BLaER1 treated with 17β-estradiol and CSF1 and Interleukin-3, amounts not matched to agents 10 nM and 100 nM (cell line): ENCODE data around the gene OR5B21.

Source experiments
- H3K27ac ChIP-seq, 11 experiments: shearing (Covaris generic); formaldehyde crosslinking; 2 replicates each; pipeline ENCODE4 v1.8.1; 2022
- H3K27me3 ChIP-seq, 11 experiments: shearing (Covaris generic); formaldehyde crosslinking; 2 replicates each; pipeline ENCODE4 v1.8.1; 2022
- H3K36me3 ChIP-seq, 11 experiments: shearing (Covaris generic); formaldehyde crosslinking; 2 replicates each; pipeline ENCODE4 v1.8.1; 2022
- H3K4me1 ChIP-seq, 10 experiments: shearing (Covaris generic); formaldehyde crosslinking; 2 replicates each; pipeline ENCODE4 v1.8.1; 2022
- H3K4me2 ChIP-seq, 11 experiments: shearing (Covaris generic); formaldehyde crosslinking; 2 replicates each; pipeline ENCODE4 v1.8.1; 2022
- H3K4me3 ChIP-seq, 10 experiments: shearing (Covaris generic); formaldehyde crosslinking; 2 replicates each; pipeline ENCODE4 v1.8.1; 2022
- H3K9ac ChIP-seq, 11 experiments: shearing (Covaris generic); formaldehyde crosslinking; 2 replicates each; pipeline ENCODE4 v1.8.1; 2022
- H3K9me3 ChIP-seq, 11 experiments: shearing (Covaris generic); formaldehyde crosslinking; replicated peaks in 1 of 11; 2 replicates each; pipeline ENCODE4 v1.8.1; 2022
- H4K20me1 ChIP-seq, 11 experiments: shearing (Covaris generic); formaldehyde crosslinking; 2 replicates each; pipeline ENCODE4 v1.8.1; 2022
- Cebpa-rat ChIP-seq, 11 experiments: shearing (Covaris generic); IDR thresholded peaks; 2 replicates each; pipeline ENCODE4 v1.8.1; 2022

The OR5B21 gene

DNA sequence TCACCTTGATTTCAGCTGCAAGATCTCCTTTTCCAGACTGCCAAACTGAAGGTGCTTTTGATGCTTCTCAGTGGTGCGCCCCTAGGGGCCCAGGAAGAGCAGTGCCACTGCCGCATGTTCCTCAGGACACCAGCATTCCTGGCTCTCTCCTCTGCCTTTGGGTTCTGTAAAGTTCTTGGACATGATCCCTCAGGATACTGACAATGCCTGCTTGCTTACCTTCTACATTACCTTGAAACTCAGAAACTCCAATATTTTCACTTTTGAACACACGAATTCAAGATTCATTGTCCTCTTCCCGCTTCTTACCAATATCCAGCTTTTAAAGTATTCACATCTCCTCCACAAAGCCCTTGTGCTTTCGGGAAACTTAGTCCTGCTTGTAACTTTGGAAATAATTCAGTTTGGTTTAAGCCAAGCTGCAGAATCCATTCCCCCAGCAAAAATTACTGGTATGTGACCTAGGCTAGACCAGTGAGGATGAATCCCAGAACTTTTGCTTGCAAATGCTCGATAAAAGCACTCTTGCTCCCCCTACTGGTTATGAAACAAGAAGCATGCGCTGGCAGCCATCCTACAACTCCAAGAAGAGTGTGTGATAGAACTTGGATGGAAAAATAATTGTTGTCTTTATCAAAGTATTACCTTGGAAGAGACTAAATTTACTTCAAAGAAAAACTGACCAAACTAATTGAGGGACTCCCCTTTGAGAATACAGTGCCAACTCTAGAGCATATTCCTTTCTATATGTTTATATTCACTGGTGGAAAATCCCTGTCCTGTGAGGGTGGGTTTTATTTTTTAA is 16.5 kb upstream of the OR5B21 start:
- no peaks in the 10 kb centered on the region for H3K9me3 ChIP-seq
- H3K4me1 ChIP-seq = peaks cover 32 to 54% (median 46%) of the 10 kb centered on the region in 10 experiments
- peak overlapping the region; percentile 63 to 87 (median 79) for H3K4me2 ChIP-seq
- no peak for TF ChIP-seq Cebpa-rat (IDR thresholded peaks at IDR 0.05)
- H4K20me1 ChIP-seq = peaks cover 0 to 24% (median 0%) of the 10 kb centered on the region in 11 experiments; a peak in 2 of 22 replicates
- peak overlapping the region; percentile 29 to 57 (median 36); a peak in 14 of 20 replicates for H3K4me3 ChIP-seq
- H3K27me3 ChIP-seq = no peaks in the 10 kb centered on the region
- H3K27ac ChIP-seq = peak overlapping the region; percentile 31 to 92 (median 86); a peak in 21 of 22 replicates
- H3K36me3 ChIP-seq = peaks cover 5 to 30% (median 17%) of the 10 kb centered on the region in 11 experiments; a peak in 18 of 22 replicates
- H3K9ac ChIP-seq = peak overlapping the region in 10 of 11 experiments; percentile 44 to 80 (median 68); a peak in 20 of 22 replicates

DNA sequence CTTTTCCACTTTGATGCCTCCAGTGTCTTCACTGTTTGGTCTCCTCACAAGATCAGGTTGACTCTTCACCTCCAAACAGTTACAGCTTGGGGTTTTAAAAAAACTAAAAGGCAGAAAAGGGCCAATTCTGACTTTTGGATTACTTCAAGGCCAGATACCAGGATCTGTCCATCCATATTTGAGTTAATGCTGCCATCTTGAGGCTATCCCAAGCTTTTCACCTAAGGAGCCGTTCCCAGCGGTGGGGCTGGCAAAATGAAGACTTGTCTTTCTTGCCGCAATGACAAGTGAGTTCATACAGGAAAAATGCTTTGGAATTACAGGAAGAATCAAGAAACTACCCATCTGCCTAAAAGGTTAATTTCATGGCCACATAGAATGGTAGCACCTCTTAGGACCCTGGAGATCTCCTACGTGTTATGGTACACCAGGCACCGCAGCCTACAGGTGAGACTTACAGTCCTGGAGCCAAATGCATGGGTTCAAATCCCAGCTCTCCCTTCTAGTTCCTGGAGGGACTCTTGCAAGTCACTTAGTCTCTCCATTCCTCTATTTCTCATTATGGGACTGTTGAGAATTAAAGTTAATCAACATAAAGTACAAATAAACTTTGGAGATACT is 6.0 kb upstream of the OR5B21 start:
- no peaks in the 10 kb centered on the region for H4K20me1 ChIP-seq
- H3K4me2 ChIP-seq = no peak overlapping the region
- H3K27me3 ChIP-seq = no peaks in the 10 kb centered on the region
- no peaks in the 10 kb centered on the region for H3K36me3 ChIP-seq
- no peak for TF ChIP-seq Cebpa-rat (IDR thresholded peaks at IDR 0.05)
- H3K27ac ChIP-seq = no peak overlapping the region
- no peak overlapping the region for H3K4me3 ChIP-seq
- H3K9me3 ChIP-seq = no peaks in the 10 kb centered on the region
- no peaks in the 10 kb centered on the region for H3K4me1 ChIP-seq
- no peak overlapping the region for H3K9ac ChIP-seq

DNA sequence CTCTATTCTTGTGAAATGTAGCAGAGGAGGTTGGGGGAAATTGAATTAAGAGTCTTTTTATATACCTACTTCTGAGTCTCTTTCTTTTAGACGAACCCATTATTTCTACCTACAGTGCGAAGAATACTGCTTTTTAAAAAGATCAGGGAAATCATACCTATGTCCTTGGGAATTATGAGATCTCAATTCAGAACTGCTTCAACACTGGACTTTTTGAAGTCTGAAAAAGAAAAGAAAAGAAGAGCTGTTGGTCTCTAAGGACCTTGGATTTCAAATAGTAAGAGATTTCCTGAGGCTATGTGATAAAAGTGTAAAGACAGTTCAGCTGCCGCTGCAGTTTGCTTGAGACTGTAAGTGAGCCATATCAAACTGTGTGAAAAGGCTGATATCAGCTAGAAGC is 3.7 kb upstream of the OR5B21 start:
- no peaks in the 10 kb centered on the region for H3K27me3 ChIP-seq
- H3K9ac ChIP-seq = no peak overlapping the region
- H3K36me3 ChIP-seq = no peaks in the 10 kb centered on the region; a peak in 1 of 22 replicates
- no peaks in the 10 kb centered on the region for H4K20me1 ChIP-seq
- no peak overlapping the region for H3K4me3 ChIP-seq
- no peak overlapping the region for H3K4me2 ChIP-seq
- TF ChIP-seq Cebpa-rat (IDR thresholded peaks at IDR 0.05) = no peak
- H3K4me1 ChIP-seq = peaks cover 0 to 12% (median 6%) of the 10 kb centered on the region in 10 experiments; a peak in 9 of 20 replicates
- H3K9me3 ChIP-seq = no peaks in the 10 kb centered on the region
- H3K27ac ChIP-seq = no peak overlapping the region

DNA sequence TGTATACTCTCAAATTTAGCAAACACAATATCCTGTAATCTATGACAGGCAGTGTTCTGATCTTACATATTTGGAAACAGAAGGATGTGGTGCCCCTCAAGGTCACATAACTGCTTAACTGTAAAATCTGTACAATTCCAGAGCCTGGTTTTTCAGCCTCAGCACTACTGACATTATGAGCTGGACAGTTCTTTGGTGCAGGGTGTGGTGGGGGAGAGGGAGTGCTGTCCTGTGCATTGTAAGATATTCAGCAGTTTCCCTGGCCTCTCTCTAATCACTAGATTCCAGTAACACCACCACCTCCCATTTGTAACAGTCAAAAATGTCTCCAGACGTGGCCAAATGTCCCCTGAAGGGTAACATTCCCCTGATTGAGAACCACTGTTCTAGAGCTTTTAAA is 1.8 kb upstream of the OR5B21 start:
- H3K27me3 ChIP-seq = no peaks in the 10 kb centered on the region
- no peak overlapping the region for H3K9ac ChIP-seq
- no peak overlapping the region for H3K4me3 ChIP-seq
- no peaks in the 10 kb centered on the region for H3K9me3 ChIP-seq
- H3K27ac ChIP-seq = no peak overlapping the region
- TF ChIP-seq Cebpa-rat (IDR thresholded peaks at IDR 0.05) = no peak
- peaks cover 0 to 15% (median 6%) of the 10 kb centered on the region in 10 experiments; a peak in 9 of 20 replicates for H3K4me1 ChIP-seq
- H3K4me2 ChIP-seq = no peak overlapping the region
- no peaks in the 10 kb centered on the region for H4K20me1 ChIP-seq
- no peaks in the 10 kb centered on the region; a peak in 1 of 22 replicates for H3K36me3 ChIP-seq

DNA sequence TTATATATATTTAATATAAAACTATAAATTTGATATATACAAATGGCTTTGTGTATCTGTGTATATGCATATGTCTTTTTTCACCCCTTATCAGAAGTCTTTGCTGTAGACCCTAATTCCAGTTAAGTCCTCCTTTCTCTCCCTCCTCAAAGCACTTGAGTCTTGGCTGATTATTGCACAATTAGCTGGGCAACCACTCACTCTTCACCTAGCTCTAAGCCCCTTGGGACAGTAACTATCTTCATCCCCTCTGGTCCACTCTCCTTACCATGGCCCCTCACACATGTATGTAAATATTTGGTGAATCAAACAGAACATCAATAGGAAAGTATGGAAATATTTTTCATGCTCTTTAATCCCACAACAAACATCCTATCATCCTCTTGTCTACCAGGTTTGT is 909 bp upstream of the OR5B21 start:
- TF ChIP-seq Cebpa-rat (IDR thresholded peaks at IDR 0.05) = 0 out of 22 replicates have a peak, but pooled peaks of 1 of the 11 experiments have one; percentile 17
- H3K9ac ChIP-seq = no peak overlapping the region
- H3K27me3 ChIP-seq = no peaks in the 10 kb centered on the region

DNA sequence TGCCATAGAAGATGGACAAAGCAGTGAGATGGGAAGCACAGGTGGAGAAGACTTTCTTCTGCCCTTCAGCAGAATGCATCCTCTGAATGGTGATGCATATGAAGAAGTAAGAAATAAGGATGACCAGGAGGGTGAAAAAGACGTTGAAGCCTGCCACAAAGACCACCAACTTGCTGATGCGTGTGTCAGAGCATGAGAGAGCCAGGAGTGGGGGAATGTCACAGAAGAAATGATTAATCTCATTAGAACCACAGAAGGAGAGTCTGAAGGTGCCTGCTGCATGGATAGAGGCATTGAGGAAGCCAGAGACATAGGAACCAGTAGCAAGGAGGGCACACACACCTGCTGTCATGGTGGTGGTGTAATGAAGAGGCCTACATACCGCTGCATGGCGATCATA is 550 bp downstream of the OR5B21 start:
- H3K36me3 ChIP-seq = peaks cover 0 to 4% (median 0%) of the 10 kb centered on the region in 11 experiments; a peak in 2 of 22 replicates
- H3K4me1 ChIP-seq = peaks cover 0 to 15% (median 6%) of the 10 kb centered on the region in 10 experiments; a peak in 9 of 20 replicates

More for the DNA sequence above, 909 bp upstream of the OR5B21 start:
- Histone ChIP-seq H3K4me1 (peaks cover 0 to 15% (median 6%) of the 10 kb centered on the region in 10 experiments; a peak in 9 of 20 replicates), H3K4me2 (no peak overlapping the region), H3K36me3 (no peaks in the 10 kb centered on the region; a peak in 1 of 22 replicates), H3K4me3 (no peak overlapping the region), H3K27ac (no peak overlapping the region), H4K20me1 (no peaks in the 10 kb centered on the region), H3K9me3 (no peaks in the 10 kb centered on the region)

DNA sequence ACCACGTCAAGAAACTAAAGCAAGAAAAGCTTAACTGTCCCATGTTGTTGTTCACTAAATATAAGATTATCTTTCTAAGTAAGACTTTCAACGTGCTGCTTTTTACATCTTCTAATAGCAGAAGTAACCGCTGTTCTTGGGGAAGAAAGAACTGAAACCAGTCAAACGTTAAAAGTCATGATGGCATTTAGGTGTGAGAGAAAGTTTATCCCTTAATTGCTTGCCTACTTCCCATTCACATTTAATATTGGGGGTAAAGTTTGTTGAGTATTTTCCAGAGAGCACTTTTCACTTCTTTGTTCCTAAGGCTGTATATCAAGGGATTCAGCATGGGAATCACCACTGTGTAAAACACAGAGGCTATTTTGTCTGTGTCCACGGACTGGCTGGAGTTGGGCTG is 970 bp downstream of the OR5B21 start:
- Histone ChIP-seq H3K36me3 (peaks cover 0 to 4% (median 0%) of the 10 kb centered on the region in 11 experiments; a peak in 2 of 22 replicates), H4K20me1 (no peaks in the 10 kb centered on the region), H3K27me3 (no peaks in the 10 kb centered on the region), H3K4me1 (peaks cover 0 to 15% (median 6%) of the 10 kb centered on the region in 10 experiments; a peak in 9 of 20 replicates), H3K4me2 (peak overlapping the region in 6 of 11 experiments; percentile 1 to 54 (median 38); a peak in 9 of 22 replicates), H3K4me3 (no peak overlapping the region), H3K27ac (no peak overlapping the region), H3K9me3 (no peaks in the 10 kb centered on the region), H3K9ac (no peak overlapping the region)
- no peak for TF ChIP-seq Cebpa-rat (IDR thresholded peaks at IDR 0.05)

More for the DNA sequence above, 550 bp downstream of the OR5B21 start:
- Histone ChIP-seq H3K9ac (no peak overlapping the region), H3K4me3 (no peak overlapping the region), H3K27ac (no peak overlapping the region), H3K4me2 (peak overlapping the region in 6 of 11 experiments; percentile 1 to 54 (median 38); a peak in 9 of 22 replicates), H3K27me3 (no peaks in the 10 kb centered on the region), H4K20me1 (no peaks in the 10 kb centered on the region), H3K9me3 (no peaks in the 10 kb centered on the region)
- TF ChIP-seq Cebpa-rat (IDR thresholded peaks at IDR 0.05) = no peak

DNA sequence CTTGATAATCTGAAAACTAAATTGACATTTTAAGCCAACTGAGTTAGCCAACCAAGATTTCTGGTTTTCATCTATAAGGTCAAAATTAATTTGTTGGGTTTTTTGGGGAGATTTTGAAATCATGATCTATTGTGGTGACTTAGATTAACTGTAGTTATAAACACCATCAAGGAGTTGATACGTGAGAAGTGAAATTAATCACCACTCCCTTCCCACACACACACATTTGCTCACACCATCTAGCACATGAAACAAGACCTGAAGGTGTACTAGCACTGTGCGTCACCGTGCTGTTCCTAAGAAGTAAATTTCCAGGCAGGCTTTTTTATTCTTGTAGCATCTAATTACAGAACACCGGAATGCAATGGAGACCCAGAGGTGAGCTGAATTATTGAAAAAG is 2.1 kb downstream of the OR5B21 start:
- Histone ChIP-seq H3K36me3 (peaks cover 0 to 4% (median 0%) of the 10 kb centered on the region in 11 experiments; a peak in 2 of 22 replicates), H3K9ac (no peak overlapping the region), H4K20me1 (no peaks in the 10 kb centered on the region), H3K27ac (no peak overlapping the region), H3K4me1 (peaks cover 0 to 15% (median 6%) of the 10 kb centered on the region in 10 experiments; a peak in 9 of 20 replicates), H3K27me3 (no peaks in the 10 kb centered on the region), H3K4me2 (no peak overlapping the region), H3K9me3 (no peaks in the 10 kb centered on the region), H3K4me3 (no peak overlapping the region)
- TF ChIP-seq Cebpa-rat (IDR thresholded peaks at IDR 0.05) = no peak

DNA sequence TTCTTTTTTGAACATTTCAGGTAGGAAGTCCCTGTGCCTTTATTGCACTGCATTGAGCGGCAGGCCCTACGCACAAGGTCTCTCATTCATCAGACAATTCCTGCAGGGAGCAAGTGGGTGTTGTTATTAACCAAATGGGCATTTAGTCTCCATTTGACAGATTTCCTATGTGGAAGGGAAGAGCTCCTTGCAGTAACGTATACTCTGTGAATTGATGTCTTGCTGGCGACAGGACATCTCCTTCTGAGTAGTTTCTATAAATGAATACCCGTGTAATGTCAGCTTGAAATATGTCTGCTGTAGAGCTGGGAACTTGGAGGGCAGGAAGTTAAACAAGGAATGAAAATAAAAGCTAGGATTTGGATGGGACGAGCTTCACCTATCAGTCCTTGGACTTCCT is 3.7 kb downstream of the OR5B21 start:
- H4K20me1 ChIP-seq = no peaks in the 10 kb centered on the region
- H3K9me3 ChIP-seq = no peaks in the 10 kb centered on the region
- no peak overlapping the region for H3K4me2 ChIP-seq
- peaks cover 0 to 4% (median 0%) of the 10 kb centered on the region in 11 experiments; a peak in 2 of 22 replicates for H3K36me3 ChIP-seq
- H3K9ac ChIP-seq = no peak overlapping the region
- no peak for TF ChIP-seq Cebpa-rat (IDR thresholded peaks at IDR 0.05)
- H3K4me3 ChIP-seq = no peak overlapping the region
- H3K4me1 ChIP-seq = peaks cover 0 to 20% (median 9%) of the 10 kb centered on the region in 10 experiments; a peak in 13 of 20 replicates
- H3K27me3 ChIP-seq = no peaks in the 10 kb centered on the region
- H3K27ac ChIP-seq = no peak overlapping the region
